ENCODE results near the gene ACOXL. TPM values are rescaled to one million over a fixed set of nuclear protein-coding genes. Genes with fewer than 3 reads are reported as not detected.
"Not testable (repeated sequence)": the region's sequence is repeated elsewhere in the genome, so short reads cannot be mapped to it uniquely, and the experiment has no call there.

The ACOXL gene
- total and polyA plus RNA-seq, 2 donors, result 0.38 to 0.41 TPM

DNA sequence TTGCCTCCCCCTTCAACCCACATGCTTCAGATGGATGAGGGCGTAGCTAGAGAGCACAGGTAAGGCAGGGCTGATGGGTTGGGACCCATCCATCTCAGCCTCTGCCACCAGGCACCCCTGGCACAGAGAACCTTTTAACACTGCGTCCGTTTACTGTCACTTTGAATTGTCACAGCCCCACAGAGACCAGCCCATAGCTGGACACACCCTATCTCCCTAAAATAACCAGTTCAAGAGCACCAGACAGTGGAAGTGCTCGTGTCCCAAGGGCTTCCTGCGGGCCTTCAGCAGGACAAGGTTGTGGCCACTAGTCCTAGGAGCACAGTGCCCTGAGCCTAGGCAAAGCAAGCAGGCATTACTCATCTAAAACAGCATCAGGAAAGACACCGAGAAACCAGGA, 34.1 kb upstream of the ACOXL start:
- no CpG with 5 or more reads among the region's 6 CpGs for WGBS
- not testable (repeated sequence) for H3K27ac ChIP-seq (ENCODE audit: low read depth in 1 of 2, low read length in 1 of 2); H3K27me3 ChIP-seq (ENCODE audit: control insufficient read depth in 2 of 2, insufficient read depth in 1 of 2, low read length in 1 of 2); H3K4me1 ChIP-seq (ENCODE audit: control insufficient read depth in 2 of 2, insufficient read depth in 2 of 2, low read length in 2 of 2); DNase-seq (ENCODE audit: low read depth in 6 of 9, low spot score in 9 of 9); H3K36me3 ChIP-seq (ENCODE audit: control insufficient read depth in 2 of 2, insufficient read depth in 2 of 2, low read length in 1 of 2); H3K9me3 ChIP-seq (ENCODE audit: control insufficient read depth in 2 of 2, insufficient read depth in 1 of 2, low read length in 1 of 2); H3K4me3 ChIP-seq (ENCODE audit: low read length in 2 of 2)

DNA sequence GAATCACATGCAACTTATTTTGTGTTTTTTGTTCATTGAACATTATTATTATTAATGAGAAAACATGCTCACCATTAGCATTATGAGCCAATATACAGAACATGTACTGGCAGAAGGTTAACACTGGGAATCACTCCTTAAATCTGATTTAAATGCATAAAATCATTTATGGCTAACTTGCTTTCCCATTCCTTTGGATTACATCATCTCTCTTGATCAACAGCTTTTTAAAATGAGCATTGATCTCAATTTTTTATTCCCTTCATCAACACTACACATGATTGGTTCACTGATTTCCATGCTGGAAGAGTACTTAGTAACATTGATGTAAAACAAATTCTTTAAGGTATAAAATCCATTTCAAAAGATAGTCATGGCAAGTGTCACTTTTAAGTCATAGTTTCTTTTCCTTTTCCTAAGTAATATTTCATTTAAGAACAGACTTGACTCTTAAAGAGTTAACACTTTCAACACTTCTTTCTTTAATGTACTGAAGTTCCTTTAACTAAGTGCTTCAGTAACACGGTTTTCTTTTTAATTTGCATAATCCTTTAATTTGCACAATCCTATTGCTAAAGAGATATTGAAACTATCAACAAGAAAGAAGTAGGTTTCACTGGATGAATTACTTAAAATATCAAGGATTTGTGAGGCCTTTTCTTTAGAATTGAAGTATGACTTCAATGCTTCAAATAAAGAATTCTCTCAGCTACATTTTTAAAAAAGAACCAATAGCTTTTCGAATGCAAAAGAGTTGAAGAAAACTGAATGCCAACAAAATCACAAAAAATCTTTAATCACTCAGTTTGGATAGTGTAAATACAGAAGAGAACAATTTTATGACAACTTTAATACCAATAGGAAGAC, 29.6 kb upstream of the ACOXL start:
- no peaks in the 10 kb centered on the region for H3K36me3 ChIP-seq (ENCODE audit: control insufficient read depth in 2 of 2, insufficient read depth in 2 of 2, low read length in 1 of 2)
- whole genome bisulfite sequencing, result 67% methylated on average over 2 of the region's 2 CpGs
- no peak overlapping the region for H3K27ac ChIP-seq (ENCODE audit: low read depth in 1 of 2, low read length in 1 of 2)
- no peaks in the 10 kb centered on the region for H3K27me3 ChIP-seq (ENCODE audit: control insufficient read depth in 2 of 2, insufficient read depth in 1 of 2, low read length in 1 of 2)
- no peak for DNase-seq (ENCODE audit: low read depth in 6 of 9, low spot score in 9 of 9)
- no peaks in the 10 kb centered on the region for H3K9me3 ChIP-seq (ENCODE audit: control insufficient read depth in 2 of 2, insufficient read depth in 1 of 2, low read length in 1 of 2)
- no peak overlapping the region for H3K4me3 ChIP-seq (ENCODE audit: low read length in 2 of 2)
- no peaks in the 10 kb centered on the region for H3K4me1 ChIP-seq (ENCODE audit: control insufficient read depth in 2 of 2, insufficient read depth in 2 of 2, low read length in 2 of 2)

DNA sequence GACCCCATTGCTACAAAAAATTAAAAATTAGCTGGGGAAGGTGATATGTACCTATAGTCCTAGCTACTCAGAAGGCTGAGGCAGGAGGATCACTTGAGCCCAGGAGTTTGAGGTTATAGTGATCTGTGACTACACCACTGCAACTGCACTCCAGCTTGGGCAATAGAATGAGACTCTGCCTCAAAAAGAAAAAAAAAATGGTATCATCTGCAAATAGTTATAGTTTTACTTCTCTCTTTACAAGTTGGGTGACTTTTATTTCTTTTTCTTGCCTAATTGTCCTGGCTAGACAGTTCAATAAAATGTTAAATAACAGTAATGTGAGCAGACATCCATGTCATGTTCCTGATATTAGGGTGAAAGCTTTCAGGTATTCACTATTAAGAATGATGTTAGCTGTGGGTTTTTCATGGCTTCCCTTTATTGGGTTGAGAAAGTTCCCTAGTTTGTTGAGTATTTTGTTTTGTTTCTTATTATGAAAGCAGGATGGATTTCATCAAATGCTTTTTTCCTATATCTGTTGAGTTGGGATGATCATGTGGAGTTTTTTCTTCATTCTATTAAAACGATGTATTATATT, 24.9 kb upstream of the ACOXL start:
- 97% methylated on average over 1 of the region's 1 CpG for WGBS
- Histone ChIP-seq H3K9me3 (ENCODE audit: control insufficient read depth in 2 of 2, insufficient read depth in 1 of 2, low read length in 1 of 2) (no peaks in the 10 kb centered on the region), H3K27ac (ENCODE audit: low read depth in 1 of 2, low read length in 1 of 2) (no peak overlapping the region)

DNA sequence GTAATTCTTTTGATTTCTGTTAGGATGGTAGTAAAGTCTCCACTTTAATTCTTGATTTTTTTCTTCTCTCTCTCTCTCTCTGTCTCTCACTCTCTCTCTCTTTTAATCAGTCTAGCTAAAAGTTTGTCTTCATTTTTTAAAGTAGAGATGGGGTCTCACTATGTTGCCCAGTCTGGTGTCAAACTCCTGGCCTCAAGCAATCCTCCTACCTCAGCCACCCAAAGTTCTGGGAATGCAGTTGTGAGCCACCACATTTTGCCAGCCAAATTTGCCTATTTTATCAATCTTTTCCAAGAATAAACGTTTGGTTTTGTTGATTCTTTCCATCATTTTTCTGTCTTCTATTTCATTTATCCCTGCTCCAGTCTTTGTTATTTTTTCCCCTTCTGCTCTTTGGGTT, 23.9 kb upstream of the ACOXL start:
- DNase-seq (ENCODE audit: low read depth in 6 of 9, low spot score in 9 of 9), result no peak
- no peaks in the 10 kb centered on the region for H3K4me1 ChIP-seq (ENCODE audit: control insufficient read depth in 2 of 2, insufficient read depth in 2 of 2, low read length in 2 of 2)
- 76% methylated on average over 1 of the region's 1 CpG for WGBS
- H3K4me3 ChIP-seq (ENCODE audit: low read length in 2 of 2), result no peak overlapping the region
- H3K27ac ChIP-seq (ENCODE audit: low read depth in 1 of 2, low read length in 1 of 2), result no peak overlapping the region
- H3K36me3 ChIP-seq (ENCODE audit: control insufficient read depth in 2 of 2, insufficient read depth in 2 of 2, low read length in 1 of 2), result no peaks in the 10 kb centered on the region
- H3K9me3 ChIP-seq (ENCODE audit: control insufficient read depth in 2 of 2, insufficient read depth in 1 of 2, low read length in 1 of 2), result no peaks in the 10 kb centered on the region
- no peaks in the 10 kb centered on the region for H3K27me3 ChIP-seq (ENCODE audit: control insufficient read depth in 2 of 2, insufficient read depth in 1 of 2, low read length in 1 of 2)

More for the DNA sequence above, 24.9 kb upstream of the ACOXL start:
- Histone ChIP-seq H3K4me1 (ENCODE audit: control insufficient read depth in 2 of 2, insufficient read depth in 2 of 2, low read length in 2 of 2) (no peaks in the 10 kb centered on the region), H3K27me3 (ENCODE audit: control insufficient read depth in 2 of 2, insufficient read depth in 1 of 2, low read length in 1 of 2) (no peaks in the 10 kb centered on the region), H3K4me3 (ENCODE audit: low read length in 2 of 2) (no peak overlapping the region), H3K36me3 (ENCODE audit: control insufficient read depth in 2 of 2, insufficient read depth in 2 of 2, low read length in 1 of 2) (no peaks in the 10 kb centered on the region)
- no peak for DNase-seq (ENCODE audit: low read depth in 6 of 9, low spot score in 9 of 9)

DNA sequence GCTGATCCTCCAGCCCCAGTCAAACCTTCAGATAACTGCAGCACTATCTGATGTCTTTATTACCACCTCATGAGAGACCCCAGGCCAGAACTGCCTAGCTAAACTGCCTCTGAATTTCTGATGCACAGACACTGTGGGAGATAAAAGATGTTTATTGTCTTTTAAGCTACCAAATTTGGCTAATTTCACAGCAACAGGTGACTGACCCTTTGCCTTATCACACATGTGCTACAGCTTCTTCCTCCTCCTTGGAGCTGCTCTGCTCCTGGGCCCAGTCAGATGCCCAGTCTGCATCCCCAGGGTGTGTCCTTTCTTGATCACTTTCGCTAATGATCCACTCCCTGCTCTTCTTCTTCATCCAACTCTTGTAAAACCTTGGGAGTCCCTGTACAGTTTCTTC, 19.6 kb upstream of the ACOXL start:
- DNase-seq (ENCODE audit: low read depth in 6 of 9, low spot score in 9 of 9), result no peak
- Histone ChIP-seq H3K36me3 (ENCODE audit: control insufficient read depth in 2 of 2, insufficient read depth in 2 of 2, low read length in 1 of 2) (no peaks in the 10 kb centered on the region), H3K4me3 (ENCODE audit: low read length in 2 of 2) (no peak overlapping the region), H3K27me3 (ENCODE audit: control insufficient read depth in 2 of 2, insufficient read depth in 1 of 2, low read length in 1 of 2) (no peaks in the 10 kb centered on the region), H3K4me1 (ENCODE audit: control insufficient read depth in 2 of 2, insufficient read depth in 2 of 2, low read length in 2 of 2) (no peaks in the 10 kb centered on the region), H3K27ac (ENCODE audit: low read depth in 1 of 2, low read length in 1 of 2) (no peak overlapping the region), H3K9me3 (ENCODE audit: control insufficient read depth in 2 of 2, insufficient read depth in 1 of 2, low read length in 1 of 2) (no peaks in the 10 kb centered on the region)
- WGBS, result 100% methylated on average over 1 of the region's 1 CpG

DNA sequence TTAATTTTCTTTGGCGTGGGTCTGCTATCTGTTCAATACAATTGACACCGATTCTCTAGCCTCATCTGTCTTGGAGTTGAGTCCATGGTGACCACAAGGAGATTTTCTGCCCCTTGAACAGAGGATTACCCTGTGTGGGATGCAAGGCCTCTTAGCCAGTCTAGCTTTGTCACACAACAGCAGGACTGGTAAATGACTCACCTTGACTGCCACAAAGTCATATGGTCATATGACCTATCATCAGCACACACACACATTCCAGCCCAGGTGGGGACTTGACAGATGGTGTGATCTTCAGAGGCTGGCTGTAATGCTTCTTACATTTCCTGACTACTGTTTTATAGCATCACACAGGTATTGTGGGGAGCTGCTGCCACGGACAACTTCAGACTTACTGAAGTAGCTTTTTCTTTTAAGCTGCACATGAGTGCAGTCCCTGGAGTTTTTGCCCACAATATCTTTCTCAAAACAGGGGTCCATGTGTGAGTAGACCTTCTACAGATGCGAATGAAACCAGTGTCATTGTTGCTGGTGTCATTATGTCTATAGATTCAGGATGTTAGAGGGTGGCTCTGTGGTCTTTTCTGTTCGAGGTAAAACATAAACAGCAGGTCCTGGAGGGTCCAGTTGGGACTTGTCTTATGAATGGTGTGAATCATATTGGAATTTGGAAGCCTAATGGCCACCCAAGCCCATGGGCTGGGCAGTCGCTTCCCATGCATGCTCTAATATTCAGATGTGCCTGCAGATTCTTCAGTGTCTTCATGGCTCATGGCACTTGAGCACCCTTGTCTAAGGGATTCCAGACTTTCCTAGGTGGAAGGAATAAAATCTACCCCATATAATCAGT, 18.6 kb upstream of the ACOXL start:
- no peaks in the 10 kb centered on the region for H3K9me3 ChIP-seq (ENCODE audit: control insufficient read depth in 2 of 2, insufficient read depth in 1 of 2, low read length in 1 of 2)
- H3K4me3 ChIP-seq (ENCODE audit: low read length in 2 of 2), result no peak overlapping the region
- H3K27me3 ChIP-seq (ENCODE audit: control insufficient read depth in 2 of 2, insufficient read depth in 1 of 2, low read length in 1 of 2), result no peaks in the 10 kb centered on the region
- H3K36me3 ChIP-seq (ENCODE audit: control insufficient read depth in 2 of 2, insufficient read depth in 2 of 2, low read length in 1 of 2), result no peaks in the 10 kb centered on the region
- no peak overlapping the region for H3K27ac ChIP-seq (ENCODE audit: low read depth in 1 of 2, low read length in 1 of 2)
- no peaks in the 10 kb centered on the region for H3K4me1 ChIP-seq (ENCODE audit: control insufficient read depth in 2 of 2, insufficient read depth in 2 of 2, low read length in 2 of 2)
- DNase-seq (ENCODE audit: low read depth in 6 of 9, low spot score in 9 of 9), result no peak
- WGBS, result 89% methylated on average over 6 of the region's 6 CpGs

DNA sequence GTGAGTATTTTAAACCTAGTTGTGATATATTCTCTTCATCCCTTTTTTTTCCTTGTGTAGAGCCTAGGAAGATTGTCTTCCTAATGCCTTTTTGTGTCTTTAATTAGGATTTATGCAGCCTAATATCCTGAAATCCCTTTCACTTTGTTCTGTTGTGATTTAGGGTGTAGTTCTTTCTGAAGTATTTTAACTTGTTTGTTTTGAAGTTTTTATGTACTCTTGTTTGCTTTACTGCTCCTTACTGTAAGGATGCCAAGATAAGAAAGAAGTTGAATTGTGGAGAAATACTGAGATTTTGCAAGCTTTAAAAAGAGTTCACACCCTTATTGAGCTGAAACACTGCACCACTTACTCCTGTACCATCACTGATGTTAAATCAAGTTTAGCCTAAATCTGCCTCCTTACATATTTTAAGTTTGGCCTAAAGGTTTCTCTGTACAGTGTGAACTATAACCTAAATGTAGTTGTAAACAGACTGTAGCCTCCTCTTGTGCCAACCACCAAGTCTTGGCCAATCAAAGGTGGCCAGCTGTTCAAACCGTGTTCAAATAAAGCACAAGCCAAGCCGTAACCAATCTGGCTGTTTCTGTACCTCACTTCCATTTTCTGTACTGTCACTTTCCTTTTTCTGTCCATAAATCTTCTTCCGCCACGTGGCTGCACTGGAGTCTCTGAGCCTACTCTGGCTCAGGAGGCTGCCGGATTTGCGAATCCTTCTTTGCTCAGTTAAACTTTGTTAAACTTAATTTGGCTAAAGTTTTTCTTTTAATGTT, 17.7 kb upstream of the ACOXL start:
- WGBS, result 68% methylated on average over 6 of the region's 6 CpGs
- Histone ChIP-seq H3K4me3 (ENCODE audit: low read length in 2 of 2) (no peak overlapping the region), H3K9me3 (ENCODE audit: control insufficient read depth in 2 of 2, insufficient read depth in 1 of 2, low read length in 1 of 2) (no peaks in the 10 kb centered on the region), H3K36me3 (ENCODE audit: control insufficient read depth in 2 of 2, insufficient read depth in 2 of 2, low read length in 1 of 2) (no peaks in the 10 kb centered on the region), H3K4me1 (ENCODE audit: control insufficient read depth in 2 of 2, insufficient read depth in 2 of 2, low read length in 2 of 2) (no peaks in the 10 kb centered on the region), H3K27ac (ENCODE audit: low read depth in 1 of 2, low read length in 1 of 2) (no peak overlapping the region), H3K27me3 (ENCODE audit: control insufficient read depth in 2 of 2, insufficient read depth in 1 of 2, low read length in 1 of 2) (no peaks in the 10 kb centered on the region)
- no peak for DNase-seq (ENCODE audit: low read depth in 6 of 9, low spot score in 9 of 9)

DNA sequence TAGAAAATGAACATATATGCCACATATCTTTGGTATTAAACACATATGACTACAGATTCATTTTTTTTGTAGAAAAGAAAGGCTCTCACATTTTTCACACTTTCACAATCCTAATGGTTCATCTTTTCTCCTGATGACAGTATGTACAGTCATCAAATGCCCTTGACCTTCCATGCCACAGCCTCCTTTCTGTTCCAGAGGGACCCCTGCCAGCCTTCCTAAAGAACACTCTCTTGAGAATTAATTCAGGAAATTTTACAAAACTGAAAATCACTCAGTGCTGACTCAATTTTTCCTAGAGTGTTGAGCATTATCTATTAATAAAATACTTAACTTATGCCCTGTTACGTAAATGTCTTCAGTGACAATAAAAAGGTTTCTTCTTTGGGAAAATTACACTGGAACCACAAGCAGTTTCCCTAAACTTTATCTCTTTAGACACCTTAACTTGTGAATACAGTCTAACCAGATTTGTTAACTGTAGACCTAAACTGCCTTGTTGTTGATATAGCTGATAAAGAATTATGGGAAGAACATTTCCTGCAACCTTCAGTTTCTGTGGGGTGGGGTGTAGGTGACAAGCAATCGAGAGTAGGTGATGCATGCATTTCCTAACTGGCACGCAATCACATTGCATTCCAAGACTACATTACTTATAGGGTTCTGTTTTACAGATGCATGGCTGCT, 15.3 kb upstream of the ACOXL start:
- DNase-seq (ENCODE audit: low read depth in 6 of 9, low spot score in 9 of 9), result no peak
- Histone ChIP-seq H3K36me3 (ENCODE audit: control insufficient read depth in 2 of 2, insufficient read depth in 2 of 2, low read length in 1 of 2) (no peaks in the 10 kb centered on the region), H3K9me3 (ENCODE audit: control insufficient read depth in 2 of 2, insufficient read depth in 1 of 2, low read length in 1 of 2) (no peaks in the 10 kb centered on the region), H3K27me3 (ENCODE audit: control insufficient read depth in 2 of 2, insufficient read depth in 1 of 2, low read length in 1 of 2) (no peaks in the 10 kb centered on the region), H3K27ac (ENCODE audit: low read depth in 1 of 2, low read length in 1 of 2) (no peak overlapping the region), H3K4me3 (ENCODE audit: low read length in 2 of 2) (no peak overlapping the region), H3K4me1 (ENCODE audit: control insufficient read depth in 2 of 2, insufficient read depth in 2 of 2, low read length in 2 of 2) (no peaks in the 10 kb centered on the region)
- WGBS, result 94% methylated on average over 3 of the region's 3 CpGs
